Glomerular visceral epithelial cell (primary cell): ENCODE measurements around the gene ORM1.
"Not testable (repeated sequence)": the region's sequence is repeated elsewhere in the genome, so short reads cannot be mapped to it uniquely, and the experiment has no call there.

ENCODE experiments used
- DNase-seq: peaks from one replicate; pipeline ENCODE4 v3.0.0-alpha.2; 2016; ENCODE audit errors: extremely low spot score

Gene ORM1

DNA sequence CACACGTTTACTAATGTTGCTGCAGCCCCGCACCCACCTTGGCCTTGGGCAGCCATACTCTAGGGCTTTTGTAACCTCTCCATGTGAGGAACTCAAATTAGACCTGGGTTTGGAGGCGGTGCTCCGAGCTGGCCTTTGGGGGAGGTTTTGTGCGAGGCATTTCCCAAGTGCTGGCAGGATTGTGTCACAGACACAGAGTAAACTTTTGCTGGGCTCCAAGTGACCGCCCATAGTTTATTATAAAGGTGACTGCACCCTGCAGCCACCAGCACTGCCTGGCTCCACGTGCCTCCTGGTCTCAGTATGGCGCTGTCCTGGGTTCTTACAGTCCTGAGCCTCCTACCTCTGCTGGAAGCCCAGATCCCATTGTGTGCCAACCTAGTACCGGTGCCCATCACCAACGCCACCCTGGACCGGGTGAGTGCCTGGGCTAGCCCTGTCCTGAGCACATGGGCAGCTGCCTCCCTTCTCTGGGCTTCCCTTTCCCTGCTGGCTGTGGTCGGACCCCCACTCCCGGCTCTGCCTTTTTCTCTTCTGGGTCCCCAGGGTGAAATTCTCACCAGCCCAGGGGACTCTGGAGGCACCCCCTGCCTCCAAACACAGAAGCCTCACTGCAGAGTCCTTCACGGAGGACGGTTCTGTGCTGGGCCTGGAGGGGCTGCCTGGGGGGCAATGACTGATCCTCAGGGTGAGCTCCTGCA, at the start of gene ORM1:
TSS of gene ORM1 (plus strand) at position 268 of the 701 bp plus-strand sequence. CDS start at position 304, 36 bp downstream.
- not testable (repeated sequence) for DNase-seq

DNA sequence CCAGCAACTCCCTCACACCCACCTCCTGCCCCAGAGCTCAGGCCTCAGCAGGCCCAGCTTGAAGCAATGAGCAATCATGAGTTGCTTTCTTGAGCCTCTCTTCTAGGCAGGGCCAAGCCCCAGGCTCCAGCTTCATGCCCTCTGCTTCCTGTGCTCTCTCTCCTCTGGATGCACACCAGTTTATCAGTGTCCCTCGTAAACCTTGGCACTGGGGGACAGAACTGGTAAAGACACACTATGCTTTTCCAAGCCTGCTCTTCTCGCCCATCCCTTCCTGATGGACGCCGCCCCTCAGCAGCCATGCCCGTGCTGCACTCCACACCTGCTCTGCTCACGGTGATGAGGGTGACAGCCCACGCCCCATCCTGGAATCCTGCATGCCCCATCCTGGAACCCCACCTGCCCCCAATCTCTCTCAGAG, 49.4 kb upstream of the ORM1 start:
- DNase-seq: no peak

GRCh38 chr9:114274217-114274616, 48.7 kb upstream of the ORM1 start:
- DNase-seq: no peak

GRCh38 chr9:114275246-114276004, 47.5 kb upstream of the ORM1 start:
- DNase-seq: peak; percentile 57

DNA sequence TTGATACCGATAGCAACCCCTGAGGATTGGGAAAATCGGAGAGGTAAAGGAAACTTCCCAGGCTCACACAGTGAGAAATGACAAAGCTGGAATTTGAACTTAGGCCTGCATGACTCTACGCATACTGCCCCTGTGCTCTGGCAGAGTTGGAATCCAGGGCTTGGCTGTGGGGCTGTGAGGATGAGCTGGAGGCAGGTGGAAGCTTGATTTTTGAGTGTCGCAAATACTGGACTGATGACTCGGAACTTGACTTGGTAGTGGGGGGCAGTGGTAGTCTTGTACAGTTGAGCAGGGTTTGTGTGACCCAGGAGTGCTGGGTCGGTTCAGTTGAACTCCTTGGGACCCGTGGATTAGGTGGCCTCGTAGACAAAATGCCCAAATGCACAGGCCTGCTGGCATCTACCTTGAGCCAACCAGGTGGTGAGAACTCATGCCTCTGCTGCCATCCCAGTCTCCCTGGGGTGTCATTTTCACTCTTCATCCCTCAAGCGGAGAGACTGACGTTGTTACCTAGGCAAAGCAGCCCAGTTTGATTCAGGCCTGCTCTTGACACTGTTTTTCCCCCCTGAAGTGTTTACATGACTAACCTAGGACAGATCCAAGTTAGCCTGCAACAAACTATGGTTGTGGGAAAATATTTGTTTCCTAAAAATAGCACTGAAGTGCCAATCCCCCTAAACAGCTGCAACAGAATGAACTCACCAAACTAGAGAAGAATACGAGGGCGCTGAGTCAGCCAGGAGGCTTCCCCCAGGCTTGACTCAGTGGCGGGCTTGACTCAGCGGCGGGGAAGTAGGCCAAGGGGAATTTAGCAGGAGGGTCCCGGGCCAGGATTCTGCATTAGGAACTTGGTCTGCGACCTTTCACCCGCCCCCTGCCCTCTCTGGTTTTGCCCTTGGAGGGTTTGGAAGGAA, 45.7 kb upstream of the ORM1 start:
- peak; percentile 83 for DNase-seq

GRCh38 chr9:114278356-114278755, 44.5 kb upstream of the ORM1 start:
- DNase-seq: no peak

DNA sequence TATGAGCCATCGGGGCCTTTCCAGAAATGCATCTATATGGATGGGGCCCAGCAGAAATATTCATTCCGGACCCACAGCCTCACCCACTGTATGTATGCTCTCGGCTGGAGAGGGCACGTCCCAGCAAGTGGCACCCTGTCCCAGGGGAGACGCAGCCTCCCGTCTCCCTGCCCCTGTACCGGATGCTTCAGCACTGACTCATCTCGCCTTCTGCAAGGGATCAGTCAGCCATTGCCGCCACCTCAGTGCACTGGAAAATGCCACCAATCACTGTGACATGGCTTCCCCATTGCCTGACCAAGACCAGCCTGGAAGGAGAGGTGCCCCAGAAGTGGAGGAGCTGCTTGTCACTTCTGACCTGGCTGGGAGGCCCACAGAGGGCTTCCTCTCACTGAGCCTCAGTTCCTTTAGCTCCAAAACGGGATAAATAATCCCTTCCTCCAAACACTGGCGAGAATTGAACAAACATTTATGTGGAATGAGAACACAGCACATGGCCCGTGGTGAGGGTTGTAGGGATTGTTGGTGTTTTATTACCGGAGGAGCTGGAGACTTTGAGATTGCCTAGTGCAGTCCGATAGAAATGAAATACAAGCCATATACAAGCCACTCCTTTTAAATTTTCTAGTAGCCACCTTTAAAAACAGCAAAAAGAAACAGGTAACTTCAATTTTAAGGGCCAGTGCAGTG, 43.9 kb upstream of the ORM1 start:
- DNase-seq: peak; percentile 86

DNA sequence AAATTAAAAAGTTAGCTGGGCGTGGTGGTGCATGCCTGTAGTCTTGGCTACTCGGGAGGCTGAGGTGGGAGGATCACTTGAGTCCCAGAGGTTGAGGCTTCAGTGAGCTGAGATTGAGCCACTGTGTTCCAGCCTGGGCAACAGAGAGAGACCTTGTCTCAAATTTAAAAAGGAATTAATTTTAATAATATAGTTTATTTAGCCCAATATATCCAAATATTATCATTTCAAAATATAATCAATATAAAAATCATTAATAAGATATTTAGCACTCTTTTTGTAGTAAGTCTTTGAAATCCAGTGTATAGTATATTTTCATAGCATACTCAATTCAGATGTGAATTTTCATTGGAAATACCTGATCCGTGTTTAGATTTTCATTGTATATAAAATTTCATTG, 43.2 kb upstream of the ORM1 start:
- no peak for DNase-seq

DNA sequence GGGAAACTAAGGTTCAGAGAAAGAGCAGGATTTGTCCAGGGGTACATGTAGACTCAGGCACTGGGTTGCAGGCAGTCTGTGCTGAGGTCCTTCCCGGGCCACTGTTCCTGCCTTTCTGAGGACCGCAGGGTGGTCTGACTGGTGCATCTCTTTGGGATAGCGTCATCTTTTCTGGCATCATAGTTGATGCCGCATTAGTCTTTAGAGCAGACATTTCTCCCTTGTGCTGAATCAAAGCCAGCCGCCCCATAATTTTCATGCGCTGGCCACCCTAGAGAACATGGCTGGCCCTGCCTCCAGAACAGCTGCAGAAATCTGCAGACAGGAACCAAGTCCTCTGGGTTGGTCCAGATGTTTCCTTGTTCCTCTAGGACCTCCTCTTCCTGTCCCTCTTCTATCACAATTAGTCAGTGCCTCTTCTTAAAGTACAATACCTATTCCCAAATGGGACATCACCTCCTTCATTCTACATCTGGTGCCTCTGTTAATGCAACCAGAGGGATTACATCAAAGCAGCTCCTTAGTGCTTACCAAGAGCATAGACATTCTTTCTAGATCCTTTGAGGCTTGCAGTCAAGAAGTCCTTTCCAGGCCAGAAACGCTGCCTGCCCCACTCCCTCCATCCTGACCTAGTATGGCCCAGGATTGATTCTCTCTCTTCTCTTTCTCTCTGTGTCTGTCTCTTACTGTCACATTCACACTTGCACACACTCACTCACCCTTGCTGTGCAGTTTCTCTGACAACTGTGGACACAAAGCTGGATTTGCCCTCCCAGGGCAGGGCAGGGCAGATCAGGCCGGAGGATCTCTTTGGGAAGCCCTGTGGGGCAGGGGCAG, 42.0 kb upstream of the ORM1 start:
- DNase-seq: no peak

GRCh38 chr9:114281473-114282103, 41.3 kb upstream of the ORM1 start:
- DNase-seq: no peak

DNA sequence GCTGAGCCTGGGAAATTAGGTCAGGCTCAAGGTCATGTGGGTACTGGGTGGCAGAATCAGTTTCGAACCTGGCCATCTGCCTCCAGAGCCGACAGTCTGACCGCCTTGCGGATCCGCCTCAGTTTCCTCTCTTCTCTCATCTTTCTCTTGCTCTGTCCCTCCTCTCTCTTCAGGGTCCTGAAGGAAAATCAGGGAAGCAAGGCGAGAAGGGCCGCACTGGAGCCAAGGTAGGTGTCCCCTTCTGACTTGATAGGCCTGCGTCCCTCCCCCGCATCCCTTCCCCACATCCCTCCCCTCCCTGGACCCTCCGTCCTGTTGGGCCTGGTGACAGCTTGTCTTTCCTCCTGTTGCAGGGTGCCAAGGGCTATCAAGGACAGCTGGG, 40.8 kb upstream of the ORM1 start:
- DNase-seq: no peak

GRCh38 chr9:114282507-114282906, 40.4 kb upstream of the ORM1 start:
- DNase-seq: peak; percentile 32

GRCh38 chr9:114282926-114283325, 40.0 kb upstream of the ORM1 start:
- peak; percentile 89 for DNase-seq

DNA sequence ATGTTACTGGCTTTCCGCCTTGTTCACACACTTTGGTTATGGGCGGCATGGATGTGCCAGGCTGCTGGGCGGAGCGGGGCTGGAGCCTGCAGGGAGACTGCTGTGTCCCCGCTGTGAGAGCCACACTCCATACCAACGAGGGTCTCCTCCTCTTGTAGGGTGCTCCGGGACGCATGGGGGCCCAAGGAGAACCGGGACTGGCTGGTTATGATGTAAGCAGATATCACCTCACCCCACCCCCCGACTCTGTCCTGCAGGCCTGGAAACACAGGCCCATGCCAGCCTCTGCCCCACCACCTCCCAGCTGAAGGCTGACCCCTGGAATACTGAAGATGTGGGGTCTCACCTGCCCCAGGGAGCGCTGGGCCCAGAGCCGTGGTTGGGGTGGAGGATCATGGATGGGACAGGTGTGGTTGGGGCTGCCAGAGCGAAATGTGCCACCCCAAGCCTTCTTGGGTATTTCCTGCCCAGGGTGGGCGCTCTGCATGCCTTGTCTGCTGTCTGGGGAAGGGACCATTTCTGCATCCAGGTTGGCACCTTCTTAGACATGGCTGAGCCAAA, 39.3 kb upstream of the ORM1 start:
- no peak for DNase-seq

- DNase-seq: no peak
These were observed 38.4 kb upstream of the ORM1 start for GRCh38 chr9:114284316-114285060.

DNA sequence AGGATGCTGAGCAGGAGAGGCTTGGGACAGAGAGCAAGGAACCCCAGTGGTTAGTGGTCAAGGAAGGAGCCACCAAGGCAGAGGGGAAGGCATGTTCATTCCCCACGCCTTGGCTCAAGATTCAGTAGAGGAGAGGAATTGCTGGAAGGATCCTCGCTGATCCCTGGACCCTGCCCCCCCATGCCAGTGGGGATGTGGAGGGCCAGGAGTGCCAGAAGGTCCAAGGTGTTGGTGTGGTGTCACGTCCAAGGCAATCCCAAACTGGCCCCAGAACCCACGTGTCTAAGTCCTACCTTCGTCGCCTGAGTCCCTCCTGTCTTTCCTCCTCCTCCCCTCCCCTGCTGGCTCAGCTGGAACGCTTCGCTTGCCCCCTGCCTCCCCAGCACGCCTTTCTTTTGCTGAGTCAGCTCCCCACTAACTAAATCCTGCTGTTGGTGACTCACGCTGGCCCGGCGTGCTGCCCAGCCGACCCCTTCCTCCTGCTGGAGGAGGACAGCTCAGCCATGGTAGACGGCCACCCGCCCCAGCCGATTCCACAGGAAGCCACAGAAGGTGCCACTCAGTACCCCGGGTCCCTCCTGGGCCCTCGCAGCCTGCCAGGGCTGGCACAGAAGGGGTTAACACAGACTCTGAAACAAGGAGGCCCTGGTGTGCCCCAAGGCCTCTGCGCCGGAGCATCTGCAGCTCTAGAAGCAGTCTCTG, 37.6 kb upstream of the ORM1 start:
- DNase-seq: peak; percentile 92

DNA sequence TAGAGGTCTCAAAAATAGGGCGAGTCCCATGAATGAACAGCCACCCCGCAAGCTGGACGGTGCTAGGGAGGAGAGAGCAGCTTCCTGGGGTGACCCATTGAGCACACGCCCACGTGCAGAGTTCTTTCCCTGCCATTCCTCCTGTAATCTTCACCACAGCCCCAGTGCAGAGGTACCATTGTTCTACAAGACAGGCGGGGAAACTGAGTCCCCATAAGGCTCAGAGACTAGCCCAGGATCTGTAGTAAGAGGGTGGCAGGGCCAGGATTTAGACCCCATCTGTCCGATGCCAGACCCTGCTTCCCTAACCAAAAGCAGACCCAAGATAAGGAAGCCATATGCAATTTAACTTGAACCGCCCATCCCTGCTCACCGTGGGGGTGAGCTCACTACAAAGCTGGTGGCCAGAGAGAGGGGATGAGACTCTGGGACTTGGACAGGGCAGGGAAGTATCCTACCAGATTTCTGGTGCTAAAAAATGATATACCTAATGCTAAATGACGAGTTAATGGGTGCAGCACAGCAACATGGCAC, 36.7 kb upstream of the ORM1 start:
- no peak for DNase-seq
